Astrocyte of the spinal cord (primary cell): Measurements from ENCODE around the gene PLOD1.
A peak's percentile ranks its signal among the peaks of the same experiment; 100 is the strongest.
"Not testable (repeated sequence)": the region's sequence is repeated elsewhere in the genome, so short reads cannot be mapped to it uniquely, and the experiment has no call there.

ENCODE experiments used
- DNase-seq: peaks from one replicate; pipeline ENCODE4 v3.0.0; 2011; ENCODE audit warnings: low read depth, low spot score
- H3K4me3 ChIP-seq: 2 replicates; pipeline ENCODE4 v1.5.1; 2011; ENCODE audit warnings: low read depth, mild to moderate bottlenecking, low read length, moderate library complexity
- in situ Hi-C: cut with HindIII; loops from 2 replicates; pipeline ENCODE4 v1.10.0; 2017; ENCODE audit warnings: low sequenced_read_pairs
- TF ChIP-seq, protein P1 (sequence below): IDR thresholded peaks from 2 replicates; pipeline ENCODE4 v1.5.1; 2012; ENCODE audit warnings: low read depth, mild to moderate bottlenecking, low read length, inconsistent platforms

PLOD1 gene

DNA sequence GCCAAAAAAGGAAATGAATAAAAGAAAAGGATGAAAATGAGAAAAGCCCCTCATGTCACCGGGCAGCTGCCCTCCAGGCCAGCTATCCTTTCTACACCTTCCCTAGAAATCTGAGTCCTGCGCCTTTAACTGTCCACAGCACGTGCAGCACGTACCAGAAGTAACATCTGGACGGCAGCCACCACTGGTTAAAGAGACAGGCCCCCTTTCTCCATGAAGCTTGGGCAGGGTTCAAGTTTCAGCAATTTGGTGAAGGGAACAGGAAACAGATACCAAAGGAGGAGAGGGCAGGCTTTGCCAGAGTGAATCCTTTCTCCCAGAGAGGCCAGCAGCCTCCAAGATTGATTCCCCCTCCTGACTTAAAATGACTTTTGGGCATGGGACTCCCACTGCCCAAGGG, 4.7 kb upstream of the PLOD1 start:
- in situ Hi-C loops = no loop called here
- no peak overlapping the region for H3K4me3 ChIP-seq
- TF ChIP-seq, protein P1, sequence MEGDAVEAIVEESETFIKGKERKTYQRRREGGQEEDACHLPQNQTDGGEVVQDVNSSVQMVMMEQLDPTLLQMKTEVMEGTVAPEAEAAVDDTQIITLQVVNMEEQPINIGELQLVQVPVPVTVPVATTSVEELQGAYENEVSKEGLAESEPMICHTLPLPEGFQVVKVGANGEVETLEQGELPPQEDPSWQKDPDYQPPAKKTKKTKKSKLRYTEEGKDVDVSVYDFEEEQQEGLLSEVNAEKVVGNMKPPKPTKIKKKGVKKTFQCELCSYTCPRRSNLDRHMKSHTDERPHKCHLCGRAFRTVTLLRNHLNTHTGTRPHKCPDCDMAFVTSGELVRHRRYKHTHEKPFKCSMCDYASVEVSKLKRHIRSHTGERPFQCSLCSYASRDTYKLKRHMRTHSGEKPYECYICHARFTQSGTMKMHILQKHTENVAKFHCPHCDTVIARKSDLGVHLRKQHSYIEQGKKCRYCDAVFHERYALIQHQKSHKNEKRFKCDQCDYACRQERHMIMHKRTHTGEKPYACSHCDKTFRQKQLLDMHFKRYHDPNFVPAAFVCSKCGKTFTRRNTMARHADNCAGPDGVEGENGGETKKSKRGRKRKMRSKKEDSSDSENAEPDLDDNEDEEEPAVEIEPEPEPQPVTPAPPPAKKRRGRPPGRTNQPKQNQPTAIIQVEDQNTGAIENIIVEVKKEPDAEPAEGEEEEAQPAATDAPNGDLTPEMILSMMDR = no peak

DNA sequence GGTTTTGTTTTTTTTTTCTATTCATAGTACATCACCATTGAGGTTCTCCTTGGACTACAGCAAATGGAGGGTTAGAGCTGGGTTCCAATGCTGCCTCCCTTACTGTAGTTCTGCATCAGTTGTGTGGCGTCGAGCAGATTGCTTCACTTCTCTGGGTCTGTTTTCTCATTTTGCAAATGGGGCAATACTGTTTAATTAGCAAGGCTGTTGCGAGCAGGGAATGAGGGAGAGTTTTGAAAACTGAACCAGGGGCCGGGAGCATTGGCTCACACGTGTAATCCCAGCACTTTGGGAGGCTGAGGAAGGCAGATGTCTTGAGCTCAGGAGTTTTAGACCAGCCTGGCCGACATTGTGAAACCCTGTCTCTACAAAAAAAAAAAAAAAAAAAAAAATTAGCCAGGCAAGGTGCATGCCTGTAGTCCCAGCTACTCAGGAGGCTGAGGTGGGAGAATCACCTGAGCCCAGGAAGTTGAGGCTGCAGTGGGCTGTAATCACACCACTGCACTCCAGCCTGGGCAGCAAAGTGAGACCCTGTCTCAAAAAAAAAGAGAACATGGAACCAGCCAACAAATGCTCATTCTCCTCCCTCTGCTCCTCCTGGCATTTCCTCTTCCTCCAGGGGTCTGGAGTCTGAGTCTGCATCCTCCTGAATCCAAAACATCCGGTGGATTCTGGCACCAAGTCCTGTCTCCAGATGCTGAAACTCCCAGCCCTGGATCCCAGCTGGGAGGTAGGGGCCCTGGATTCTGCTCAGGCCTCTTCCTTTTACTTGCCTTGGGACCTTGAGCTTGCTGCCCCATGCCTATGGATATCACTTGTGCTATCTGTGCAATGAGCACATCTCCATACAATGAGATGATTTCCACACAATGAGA, 3.7 kb upstream of the PLOD1 start:
- peak; percentile 49 for DNase-seq
- in situ Hi-C loops = no loop called here
- H3K4me3 ChIP-seq = no peak overlapping the region
- TF ChIP-seq, protein P1 = no peak

More for the DNA sequence above, 4.7 kb upstream of the PLOD1 start:
- peak; percentile 61 for DNase-seq

DNA sequence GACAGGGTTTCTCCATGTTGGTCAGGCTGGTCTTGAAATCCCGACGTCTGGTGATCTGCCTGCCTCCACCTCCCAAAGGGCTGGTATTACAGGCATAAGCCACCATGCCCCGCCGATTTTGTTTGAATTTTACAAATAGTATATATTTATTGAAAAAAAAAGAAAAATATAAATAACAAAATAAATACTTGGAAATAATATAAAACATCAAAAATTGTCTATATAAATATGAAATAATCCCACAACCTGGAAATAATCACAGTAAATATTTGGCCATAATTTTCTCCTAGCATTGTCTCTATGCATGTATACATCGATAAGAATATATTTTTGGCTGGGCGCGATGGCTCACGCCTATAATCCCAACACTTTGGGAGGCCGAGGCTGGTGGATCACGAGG, 2.7 kb upstream of the PLOD1 start:
- H3K4me3 ChIP-seq = no peak overlapping the region
- DNase-seq = no peak
- TF ChIP-seq, protein P1 = no peak
- in situ Hi-C loops = no loop called here

DNA sequence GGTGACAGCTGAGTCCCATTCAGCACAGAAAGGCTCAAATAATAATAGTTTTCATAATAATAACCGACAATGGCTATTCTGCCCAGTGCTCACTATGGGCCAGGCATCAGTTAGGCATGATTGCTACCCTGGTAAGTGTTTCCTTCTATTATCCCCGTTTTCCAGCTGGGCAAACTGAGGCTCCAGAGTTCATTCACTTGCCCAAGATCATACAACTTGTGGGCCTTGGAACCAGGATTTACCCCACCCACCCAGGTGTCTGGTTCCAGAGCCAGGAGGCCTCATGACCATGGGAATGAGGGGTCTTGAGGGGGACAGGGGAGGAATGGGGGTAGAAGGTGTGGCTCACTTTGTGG, 518 bp downstream of the PLOD1 start:
- H3K4me3 ChIP-seq = peak overlapping the region; percentile 65
- DNase-seq = peak; percentile 11
- in situ Hi-C loops = no loop called here
- TF ChIP-seq, protein P1 = no peak

DNA sequence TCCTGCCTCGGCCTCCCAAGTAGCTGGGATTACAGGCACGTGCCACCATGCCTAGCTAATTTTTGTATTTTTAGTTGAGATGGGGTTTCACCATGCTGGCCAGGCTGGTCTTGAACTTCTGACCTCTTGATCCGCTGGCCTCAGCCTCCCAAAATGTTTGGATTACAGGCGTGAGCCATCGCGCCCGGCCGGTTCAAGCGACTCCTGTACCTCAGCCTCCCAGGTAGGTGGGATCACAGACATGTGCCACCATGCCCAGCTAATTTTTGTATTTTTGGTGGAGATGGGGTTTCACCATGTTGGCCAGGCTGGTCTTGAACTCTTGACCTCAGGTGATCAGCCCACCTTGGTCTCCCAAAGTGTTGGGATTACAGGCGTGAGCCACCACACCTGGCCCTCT, 1.2 kb downstream of the PLOD1 start:
- H3K4me3 ChIP-seq, in situ Hi-C loops, DNase-seq: not testable (repeated sequence)

DNA sequence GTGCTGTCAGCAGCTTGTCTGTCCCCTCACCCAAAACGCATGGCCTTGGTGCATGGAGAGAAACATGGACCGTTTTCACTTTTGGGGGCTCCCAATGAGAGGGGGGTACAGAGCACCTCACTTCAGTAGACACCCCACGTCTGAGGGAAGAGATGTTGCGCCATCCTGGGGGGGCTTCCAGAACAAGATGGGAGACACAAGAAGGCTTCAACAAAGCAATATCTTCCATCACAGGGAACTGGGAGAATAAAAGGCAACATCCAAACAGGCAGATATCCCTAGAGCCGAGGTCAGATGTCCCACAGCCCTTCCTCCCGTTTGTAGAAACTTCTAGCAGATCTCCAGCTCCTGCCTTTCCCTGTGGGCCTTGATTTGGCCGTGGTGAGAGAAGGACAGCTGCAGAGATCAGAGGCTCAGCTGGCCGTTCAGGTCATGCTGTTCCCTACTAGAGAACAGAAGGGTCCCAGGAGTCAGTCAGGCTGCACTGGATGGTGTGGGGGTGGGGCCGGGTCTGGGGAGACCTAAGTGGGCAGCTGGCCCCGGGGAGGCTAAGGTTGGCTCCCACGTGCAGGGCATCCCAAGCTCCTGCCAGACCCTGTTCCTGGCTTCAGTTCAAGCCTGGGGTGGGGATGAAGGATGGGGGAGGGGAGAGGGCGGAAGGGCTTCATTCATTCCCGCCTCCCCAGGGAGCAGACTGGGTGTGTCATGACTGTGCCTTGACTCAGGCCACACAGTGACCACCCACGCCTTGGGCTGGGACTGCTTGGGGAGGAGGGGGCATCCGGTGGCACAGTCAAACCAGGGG, 4.4 kb downstream of the PLOD1 start:
- no peak for DNase-seq
- TF ChIP-seq, protein P1 = no peak
- in situ Hi-C loops = no loop called here

DNA sequence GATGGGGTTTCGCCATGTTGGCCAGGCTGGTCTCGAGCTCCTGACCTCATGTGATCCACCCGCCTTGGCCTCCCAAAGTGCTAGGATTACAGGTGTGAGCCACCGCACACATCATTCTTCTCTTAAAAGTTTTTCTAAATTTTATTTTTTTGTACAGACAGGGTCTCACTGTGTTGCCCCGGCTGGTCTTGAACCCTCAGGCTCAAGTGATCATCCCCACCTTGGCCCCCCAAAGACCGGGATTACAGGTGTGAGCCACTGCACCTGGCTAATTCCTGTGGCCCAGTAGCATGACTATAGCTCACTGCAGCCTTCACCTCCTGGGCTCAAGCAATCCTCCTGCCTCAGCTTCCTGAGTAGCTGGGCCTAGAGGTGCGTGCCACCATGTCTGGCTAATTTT, 5.3 kb downstream of the PLOD1 start:
- DNase-seq, H3K4me3 ChIP-seq, in situ Hi-C loops: not testable (repeated sequence)

More for the DNA sequence above, 4.4 kb downstream of the PLOD1 start:
- no peak overlapping the region for H3K4me3 ChIP-seq
